DOHH2 (cell line): ENCODE results near the gene ZBTB24.

Experiments
- CTCF ChIP-seq: fragments of 200-600 bp; sonication (generic); IDR thresholded peaks from one replicate; pipeline ENCODE4 v1.5.1; 2014; ENCODE audit warnings: antibody characterized with exemption, mild to moderate bottlenecking, low read depth, low read length; ENCODE audit not compliant: poor library complexity, severe bottlenecking
- EZH2phosphoT487 ChIP-seq: fragments of 200-600 bp; sonication (generic); IDR thresholded peaks from 2 replicates; pipeline ENCODE4 v1.6.1; 2017; ENCODE audit warnings: borderline replicate concordance, mild to moderate bottlenecking, antibody characterized with exemption, low read length, moderate library complexity, mixed read lengths

GRCh38 chr6:109488001-109488400, 5.0 kb upstream of the ZBTB24 start:
- TF ChIP-seq CTCF = no peak
- TF ChIP-seq EZH2phosphoT487 = no peak
